ENCODE data around the gene ALKBH3.

DNA sequence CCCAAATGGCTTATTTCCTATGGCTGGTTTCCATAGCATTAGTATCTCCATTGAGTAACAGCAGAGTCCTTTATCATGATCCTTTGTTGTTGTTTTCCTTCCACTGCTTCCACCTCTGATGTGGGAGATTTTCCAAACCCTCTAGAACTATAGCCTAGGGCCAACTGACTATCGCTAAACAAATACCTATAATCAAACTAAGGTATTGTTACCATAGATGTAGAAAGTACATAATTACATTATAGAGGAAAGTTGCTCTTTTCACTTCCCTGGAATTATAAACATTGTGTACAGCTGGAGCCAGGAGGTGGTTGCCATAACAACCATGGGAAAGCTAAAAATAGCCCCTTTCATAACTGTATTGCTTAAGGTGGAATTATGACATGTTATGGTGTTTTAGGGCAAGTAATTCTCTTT lies 47.0 kb upstream of the ALKBH3 start:
- TF ChIP-seq MYC (IDR thresholded peaks at IDR 0.05; ENCODE audit: low read depth, low read length) (no peak), CTCF (IDR thresholded peaks at IDR 0.05; ENCODE audit: extremely low read depth in 1 of 2, insufficient read depth in 1 of 2, low read depth in 1 of 2, low read length in 2 of 2) (no peak), EZH2 (IDR thresholded peaks at IDR 0.05; ENCODE audit: borderline replicate concordance, low read depth, low read length, severe bottlenecking) (no peak), POLR2AphosphoS5 (IDR thresholded peaks at IDR 0.05; ENCODE audit: insufficient read depth, low read depth, low read length) (no peak)

Data from endothelial cell of umbilical vein (primary cell).